H1 (cell line): ENCODE data around the gene NLRP6. TPM values are rescaled to one million over a fixed set of nuclear protein-coding genes. Genes with fewer than 3 reads are reported as not detected.

Experiments used
- CTCF ChIA-PET: fragments of 300-600 bp; sonication (Branson Sonifier 250); formaldehyde crosslinking; loops from one replicate; lab custom pipeline; 2021; ENCODE audit not compliant: partially characterized antibody; lab: Charles Lee
- POLR2A ChIA-PET: fragments of 300-600 bp; sonication (Branson Sonifier 250); formaldehyde crosslinking; loops from one replicate; lab custom pipeline; 2021; ENCODE audit warnings: inconsistent platforms; ENCODE audit not compliant: partially characterized antibody; lab: Charles Lee
- DNase-seq, 2 experiments: peaks; one replicate each; pipeline versions ENCODE4 v3.0.0 to v3.0.0-alpha.2; 2010 to 2022; ENCODE audit warnings: low spot score in 2 of 2, low read depth in 1 of 2, mixed read lengths in 1 of 2
- FAIRE-seq: peaks from 2 replicates; lab custom pipeline; 2011; peaks lifted over from hg19 to GRCh38; lab: Jason Lieb, UNC
- H2AFZ ChIP-seq: 2 replicates; pipeline ENCODE4 v1.8.1; 2012; ENCODE audit warnings: low read length, inconsistent platforms
- H2AK5ac ChIP-seq: 2 replicates; pipeline ENCODE4 v1.6.1; 2013; ENCODE audit warnings: low read depth, low read length
- H2BK120ac ChIP-seq: replicated peaks from 2 replicates; pipeline ENCODE3; 2013; ENCODE audit warnings: low read depth, low read length, inconsistent platforms
- H2BK12ac ChIP-seq: 2 replicates; pipeline ENCODE4 v1.6.1; 2013; ENCODE audit warnings: low read depth, low read length
- H2BK15ac ChIP-seq: 2 replicates; pipeline ENCODE4 v1.6.1; 2013; ENCODE audit warnings: low read length
- H2BK20ac ChIP-seq: 2 replicates; pipeline ENCODE4 v1.6.1; 2013; ENCODE audit warnings: low read length
- H2BK5ac ChIP-seq: 2 replicates; pipeline ENCODE4 v1.6.1; 2013; ENCODE audit warnings: low read depth, low read length
- H3K14ac ChIP-seq: 2 replicates; pipeline ENCODE4 v1.6.1; 2013; ENCODE audit warnings: inconsistent platforms; ENCODE audit not compliant: insufficient read length
- H3K18ac ChIP-seq: 2 replicates; pipeline ENCODE4 v1.6.1; 2013; ENCODE audit warnings: low read length; ENCODE audit errors: extremely low read depth
- H3K23ac ChIP-seq: 2 replicates; pipeline ENCODE4 v1.6.1; 2013; ENCODE audit warnings: inconsistent platforms; ENCODE audit not compliant: insufficient read length
- H3K23me2 ChIP-seq: 2 replicates; pipeline ENCODE4 v1.6.1; 2013; ENCODE audit warnings: low read depth, low read length
- H3K27ac ChIP-seq: 2 replicates; pipeline ENCODE4 v1.6.1; 2011; ENCODE audit warnings: low read depth, low read length, inconsistent platforms
- H3K27me3 ChIP-seq, 4 experiments: replicated peaks in 1 of 4; 1 replicate in 1 of 4; 2 replicates in 3 of 4; pipeline versions ENCODE4 v1.6.1 to v1.8.1; 2011 to 2013; ENCODE audit warnings: low read length in 3 of 4, mild to moderate bottlenecking in 3 of 4, inconsistent platforms in 2 of 4, mixed read lengths in 2 of 4, moderate library complexity in 1 of 4; ENCODE audit not compliant: control insufficient read depth in 3 of 4, insufficient read depth in 3 of 4; ENCODE audit errors: extremely low read depth in 1 of 4
- H3K36me3 ChIP-seq, 4 experiments: 2 replicates each; pipeline versions ENCODE4 v1.6.1 to v1.8.1; 2011 to 2013; ENCODE audit warnings: mild to moderate bottlenecking in 4 of 4, low read length in 3 of 4, moderate library complexity in 2 of 4, control low read depth in 1 of 4, inconsistent platforms in 1 of 4; ENCODE audit not compliant: insufficient read depth in 4 of 4, control insufficient read depth in 2 of 4
- H3K4ac ChIP-seq: replicated peaks from 2 replicates; pipeline ENCODE3; 2013; ENCODE audit warnings: low read length, low read depth, mixed read lengths, inconsistent platforms; ENCODE audit not compliant: insufficient read length
- H3K4me1 ChIP-seq, 4 experiments: replicated peaks in 1 of 4; 1 replicate in 1 of 4; 2 replicates in 3 of 4; pipeline versions ENCODE4 v1.6.1 to v1.8.1; 2011 to 2013; ENCODE audit warnings: low read length in 3 of 4, inconsistent platforms in 2 of 4, mixed read lengths in 1 of 4; ENCODE audit not compliant: insufficient read depth in 4 of 4, control insufficient read depth in 3 of 4
- H3K4me2 ChIP-seq, 2 experiments: 2 replicates each; pipeline versions ENCODE4 v1.6.1 to v1.8.1; 2011 to 2013; ENCODE audit warnings: low read depth in 2 of 2, low read length in 2 of 2, control low read depth in 1 of 2, inconsistent platforms in 1 of 2, mild to moderate bottlenecking in 1 of 2; ENCODE audit not compliant: insufficient read depth in 1 of 2
- H3K4me3 ChIP-seq, 4 experiments: fragments of 200-600, 300-600 bp in 1 of 4; sonication (generic), shearing (Covaris generic), sonication (Bioruptor Twin) in 1 of 4; 2 replicates each; pipeline versions ENCODE4 v1.5.1 to v1.8.1; 2011 to 2016; ENCODE audit warnings: low read length in 4 of 4, low read depth in 3 of 4, control low read depth in 2 of 4, inconsistent platforms in 2 of 4, mild to moderate bottlenecking in 2 of 4, mixed read lengths in 1 of 4, moderate library complexity in 1 of 4; ENCODE audit not compliant: insufficient read depth in 2 of 4; ENCODE audit errors: extremely low read depth in 1 of 4
- H3K56ac ChIP-seq: replicated peaks from 2 replicates; pipeline ENCODE3; 2013; ENCODE audit warnings: low read depth, mild to moderate bottlenecking, mixed read lengths, low read length, inconsistent platforms; ENCODE audit not compliant: insufficient read length
- H3K79me1 ChIP-seq: 2 replicates; pipeline ENCODE4 v1.6.1; 2013; ENCODE audit warnings: low read depth, low read length, control low read depth
- H3K79me2 ChIP-seq, 2 experiments: 2 replicates each; pipeline versions ENCODE4 v1.6.1 to v1.8.1; 2012 to 2013; ENCODE audit warnings: low read length in 2 of 2, mild to moderate bottlenecking in 2 of 2, inconsistent platforms in 1 of 2; ENCODE audit not compliant: insufficient read depth in 2 of 2, control insufficient read depth in 1 of 2
- H3K9ac ChIP-seq, 4 experiments: replicated peaks in 1 of 4; 1 replicate in 1 of 4; 2 replicates in 3 of 4; pipeline versions ENCODE4 v1.6.1 to v1.8.1; 2011 to 2013; ENCODE audit warnings: low read depth in 3 of 4, low read length in 3 of 4, control low read depth in 2 of 4, mild to moderate bottlenecking in 2 of 4, moderate library complexity in 2 of 4, inconsistent platforms in 1 of 4; ENCODE audit errors: extremely low read depth in 1 of 4
- H3K9me3 ChIP-seq, 2 experiments: 2 replicates each; pipeline versions ENCODE4 v1.6.1 to v1.8.1; 2012 to 2013; ENCODE audit warnings: mild to moderate bottlenecking in 2 of 2, moderate library complexity in 2 of 2, control low read depth in 1 of 2, inconsistent platforms in 1 of 2, low read depth in 1 of 2, low read length in 1 of 2, mixed read lengths in 1 of 2; ENCODE audit not compliant: insufficient read depth in 2 of 2
- H4K20me1 ChIP-seq, 2 experiments: replicated peaks in 1 of 2; 2 replicates each; pipeline versions ENCODE3 to v1.8.1; 2011 to 2013; ENCODE audit warnings: inconsistent platforms in 2 of 2, low read length in 2 of 2, mild to moderate bottlenecking in 1 of 2; ENCODE audit not compliant: insufficient read depth in 2 of 2, control insufficient read depth in 1 of 2
- H4K5ac ChIP-seq: 2 replicates; pipeline ENCODE4 v1.6.1; 2013; ENCODE audit warnings: low read length, low read depth, mixed read lengths, inconsistent platforms; ENCODE audit not compliant: insufficient read length
- H4K8ac ChIP-seq: 2 replicates; pipeline ENCODE4 v1.8.0; 2013; ENCODE audit warnings: mild to moderate bottlenecking, moderate library complexity, low read length, inconsistent platforms; ENCODE audit not compliant: insufficient read depth; ENCODE audit errors: extremely low read depth
- H4K91ac ChIP-seq: replicated peaks from 2 replicates; pipeline ENCODE3; 2013; ENCODE audit warnings: low read length, mixed read lengths, inconsistent platforms; ENCODE audit not compliant: insufficient read length
- CBX5 ChIP-seq: fragments of 300-800, 300-1000 bp; sonication (generic); IDR thresholded peaks from 2 replicates; pipeline ENCODE4 v1.7.1; 2016; ENCODE audit warnings: antibody characterized with exemption, low read length, low read depth
- GTF2F1 ChIP-seq: IDR thresholded peaks from 2 replicates; pipeline ENCODE4 v1.6.1; 2012; ENCODE audit warnings: low read depth, low read length, improper control_type of control experiment, borderline replicate concordance
- KDM4A ChIP-seq: IDR thresholded peaks from one replicate; pipeline ENCODE4 v1.7.1; 2012; ENCODE audit warnings: low read depth, mild to moderate bottlenecking, moderate library complexity, low read length, inconsistent platforms; ENCODE audit not compliant: severe bottlenecking
- SIN3A ChIP-seq, 2 experiments: IDR thresholded peaks in 1 of 2; conservative IDR thresholded peaks in 1 of 2; 2 replicates each; pipeline ENCODE4 v1.6.1; 2011 to 2012; ENCODE audit warnings: low read length in 2 of 2, improper control_type of control experiment in 1 of 2, low read depth in 1 of 2, mild to moderate bottlenecking in 1 of 2
- SIRT6 ChIP-seq: IDR thresholded peaks from one replicate; pipeline ENCODE4 v1.7.1; 2012; ENCODE audit warnings: low read length, inconsistent platforms
- SP1 ChIP-seq: IDR thresholded peaks from 2 replicates; pipeline ENCODE4 v1.6.1; 2011; ENCODE audit warnings: low read depth, low read length
- WGBS, 2 experiments: shearing (Covaris generic) in 1 of 2; methylation state at CpG; one replicate each; pipeline versions ENCODE4 v1.1.6 to v1.1.7; 2013 to 2015; ENCODE audit warnings: low lambda C conversion rate in 2 of 2, mixed read lengths in 2 of 2, inconsistent platforms in 1 of 2, low coverage in 1 of 2, missing lambda C conversion rate in 1 of 2; ENCODE audit not compliant: insufficient replicate concordance in 2 of 2, insufficient coverage in 1 of 2, insufficient read length in 1 of 2; ENCODE audit errors: extremely low coverage in 1 of 2, missing lambda C conversion rate in 1 of 2; 5-methylcytosine and 5-hydroxymethylcytosine counted together
- polyA plus RNA-seq, 7 experiments: library from polyadenylated mRNA; depleted of rRNA in 3 of 7; stranded (reverse) in 5 of 7; unstranded in 2 of 7; fragments of >200 nt in 5 of 7; fragments of 200-250 nt in 2 of 7; gene quantifications; 1 replicate in 5 of 7; 2 replicates in 1 of 7; 4 replicates in 1 of 7; pipeline versions ENCODE4 v1.2.1 to v1.2.3, GENCODE V29; 2011 to 2013; ENCODE audit warnings: missing spikeins in 2 of 7, mixed read lengths in 2 of 7
- total RNA-seq: library from RNA; stranded (reverse); fragmentation: NEBNext Ultra II Directional; extraction: Animal tissue kit (Norgen Biotek cat#: 25700); gene quantifications from 2 replicates; pipeline ENCODE4 v1.2.1, GENCODE V29; 2021
- TF ChIP-seq, protein P1 (sequence below): IDR thresholded peaks from 2 replicates; pipeline ENCODE4 v1.6.1; 2012; ENCODE audit warnings: low read length, inconsistent platforms

The NLRP6 gene
- total and polyA plus RNA-seq, 2 of the 8 experiments (the other 6 are each of a cell fraction or from before 2014, with no cell fraction given) = not detected

DNA sequence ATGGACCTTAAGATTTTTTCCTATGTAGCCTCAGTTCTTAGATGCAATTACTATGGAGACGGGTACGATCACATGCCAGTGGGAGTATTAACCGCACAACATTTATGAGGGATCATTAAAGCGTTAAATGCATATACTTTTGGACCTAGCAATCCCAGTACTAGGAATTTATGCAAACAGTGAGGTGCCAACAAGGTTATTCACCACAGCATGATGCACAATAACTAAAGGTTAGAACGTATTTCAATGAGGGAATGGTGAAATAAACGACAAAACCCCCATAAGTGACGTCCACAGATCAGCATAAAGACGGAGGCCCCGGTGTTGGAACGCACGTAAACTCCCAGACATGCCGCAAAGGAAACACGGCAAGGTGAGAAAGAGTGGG, 42.6 kb upstream of the NLRP6 start:
- peak overlapping the region; percentile 35 for H3K56ac ChIP-seq
- WGBS, 2 experiments = 22% methylated on average over 13 of the region's 13 CpGs; no CpG with 5 or more reads in 1 of the 2 experiments
- no peak overlapping the region for H2BK15ac ChIP-seq
- TF ChIP-seq CBX5 = no peak
- no peak for TF ChIP-seq SIN3A (conservative IDR thresholded peaks at IDR 0.05 in 1 of 2, IDR thresholded peaks at IDR 0.05 in 1 of 2; ENCODE audit: low read depth in 1 of 2, low read length in 2 of 2)
- TF ChIP-seq, protein P1, sequence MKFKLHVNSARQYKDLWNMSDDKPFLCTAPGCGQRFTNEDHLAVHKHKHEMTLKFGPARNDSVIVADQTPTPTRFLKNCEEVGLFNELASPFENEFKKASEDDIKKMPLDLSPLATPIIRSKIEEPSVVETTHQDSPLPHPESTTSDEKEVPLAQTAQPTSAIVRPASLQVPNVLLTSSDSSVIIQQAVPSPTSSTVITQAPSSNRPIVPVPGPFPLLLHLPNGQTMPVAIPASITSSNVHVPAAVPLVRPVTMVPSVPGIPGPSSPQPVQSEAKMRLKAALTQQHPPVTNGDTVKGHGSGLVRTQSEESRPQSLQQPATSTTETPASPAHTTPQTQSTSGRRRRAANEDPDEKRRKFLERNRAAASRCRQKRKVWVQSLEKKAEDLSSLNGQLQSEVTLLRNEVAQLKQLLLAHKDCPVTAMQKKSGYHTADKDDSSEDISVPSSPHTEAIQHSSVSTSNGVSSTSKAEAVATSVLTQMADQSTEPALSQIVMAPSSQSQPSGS = no peak
- no peak for TF ChIP-seq SP1
- no peak for TF ChIP-seq GTF2F1
- no peak for TF ChIP-seq KDM4A
- no peak for TF ChIP-seq SIRT6
- TF ChIP-seq, all 59 proteins: peak for 0
- H2BK12ac ChIP-seq = no peak overlapping the region
- no peak overlapping the region for H4K91ac ChIP-seq
- peak overlapping the region; percentile 79 to 96 (median 91) for H3K4me3 ChIP-seq
- H2BK120ac ChIP-seq = peak overlapping the region; percentile 33
- peak overlapping the region; percentile 89 for H2AFZ ChIP-seq
- 0 out of 2 replicates have a peak overlapping the region, but pooled peaks have one; percentile 70 for H3K27ac ChIP-seq
- H3K36me3 ChIP-seq = peaks cover 0 to 8% (median 0%) of the 10 kb centered on the region in 4 experiments; a peak in 4 of 8 replicates
- H4K8ac ChIP-seq = no peak overlapping the region
- H4K5ac ChIP-seq = no peak overlapping the region
- H3K18ac ChIP-seq = peak overlapping the region; percentile 72; the same call in 1 of the 2 replicates
- no peak for DNase-seq
- H3K23ac ChIP-seq = no peak overlapping the region
- H4K20me1 ChIP-seq = peaks cover 0 to 2% of the 10 kb centered on the region in 2 experiments
- H3K27me3 ChIP-seq = no peaks in the 10 kb centered on the region
- no peak overlapping the region for H2AK5ac ChIP-seq
- no peaks in the 10 kb centered on the region; a peak in 1 of 7 replicates for H3K4me1 ChIP-seq
- peaks cover 14% of the 10 kb centered on the region for H3K23me2 ChIP-seq
- peak overlapping the region; percentile 76 to 87 (median 83) for H3K9ac ChIP-seq
- no peaks in the 10 kb centered on the region for H3K9me3 ChIP-seq
- FAIRE-seq = no peak
- H2BK5ac ChIP-seq = 0 out of 2 replicates have a peak overlapping the region, but pooled peaks have one; percentile 35
- H2BK20ac ChIP-seq = no peak overlapping the region
- H3K79me2 ChIP-seq = peaks cover 5 to 22% of the 10 kb centered on the region in 2 experiments
- H3K4ac ChIP-seq = peak overlapping the region; percentile 27
- peaks cover 4% of the 10 kb centered on the region; the same call in 1 of the 2 replicates for H3K79me1 ChIP-seq
- POLR2A ChIA-PET = interaction anchor here (1.2 to 9.7 kb wide), 2 partner anchors 20 to 28 kb away, joined by 4 to 99 read pairs; partner anchors contain the start of genes BET1L and RIC8A
- H3K14ac ChIP-seq = no peak overlapping the region
- CTCF ChIA-PET = interaction anchor here (0.7 to 0.8 kb wide), 2 partner anchors 52 to 128 kb away, joined by 3 read pairs; no protein-coding TSS in a partner anchor
- H3K4me2 ChIP-seq = peak overlapping the region; percentile 82 to 90
